Nucleus accumbens (tissue), 56 donors: ENCODE data around the gene ZSCAN10.
A peak's percentile ranks its signal among the peaks of the same experiment; 100 is the strongest.

Experiments
- DNase-seq, 56 donors: peaks; one replicate each; lab custom pipeline; 2025; lab: John Stamatoyannopoulos, UW

The ZSCAN10 gene

DNA sequence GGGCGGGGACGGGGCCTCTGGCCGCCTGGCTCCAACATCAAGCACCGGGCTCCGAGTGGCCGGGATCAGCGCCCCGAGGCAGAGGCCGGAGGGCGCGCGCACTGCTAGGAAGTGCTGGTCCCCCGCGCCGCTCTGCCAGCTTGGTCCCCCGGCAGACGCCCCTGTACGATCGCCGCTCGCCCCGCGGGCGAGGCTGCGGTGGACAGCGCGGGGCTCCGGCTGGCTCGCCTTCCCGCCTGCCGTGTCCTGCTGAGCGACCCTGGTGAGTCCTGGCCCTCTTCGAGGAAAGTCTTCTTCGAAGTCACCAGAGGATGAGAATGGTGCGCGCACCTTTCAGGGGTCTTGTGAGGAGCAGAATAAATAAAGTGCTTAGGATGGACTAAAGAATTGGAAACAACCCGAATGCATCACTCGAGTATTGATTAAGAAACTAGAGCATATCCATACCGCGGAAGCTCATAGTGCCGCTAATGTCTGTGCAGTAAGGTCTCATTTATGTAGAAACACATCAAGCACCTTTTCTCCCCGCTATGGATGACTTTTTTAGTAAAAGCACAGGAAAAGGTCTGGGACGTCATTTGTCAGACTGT is 36.1 kb upstream of the ZSCAN10 start:
- peak in 1 of 56 donors; percentile 64 for DNase-seq

DNA sequence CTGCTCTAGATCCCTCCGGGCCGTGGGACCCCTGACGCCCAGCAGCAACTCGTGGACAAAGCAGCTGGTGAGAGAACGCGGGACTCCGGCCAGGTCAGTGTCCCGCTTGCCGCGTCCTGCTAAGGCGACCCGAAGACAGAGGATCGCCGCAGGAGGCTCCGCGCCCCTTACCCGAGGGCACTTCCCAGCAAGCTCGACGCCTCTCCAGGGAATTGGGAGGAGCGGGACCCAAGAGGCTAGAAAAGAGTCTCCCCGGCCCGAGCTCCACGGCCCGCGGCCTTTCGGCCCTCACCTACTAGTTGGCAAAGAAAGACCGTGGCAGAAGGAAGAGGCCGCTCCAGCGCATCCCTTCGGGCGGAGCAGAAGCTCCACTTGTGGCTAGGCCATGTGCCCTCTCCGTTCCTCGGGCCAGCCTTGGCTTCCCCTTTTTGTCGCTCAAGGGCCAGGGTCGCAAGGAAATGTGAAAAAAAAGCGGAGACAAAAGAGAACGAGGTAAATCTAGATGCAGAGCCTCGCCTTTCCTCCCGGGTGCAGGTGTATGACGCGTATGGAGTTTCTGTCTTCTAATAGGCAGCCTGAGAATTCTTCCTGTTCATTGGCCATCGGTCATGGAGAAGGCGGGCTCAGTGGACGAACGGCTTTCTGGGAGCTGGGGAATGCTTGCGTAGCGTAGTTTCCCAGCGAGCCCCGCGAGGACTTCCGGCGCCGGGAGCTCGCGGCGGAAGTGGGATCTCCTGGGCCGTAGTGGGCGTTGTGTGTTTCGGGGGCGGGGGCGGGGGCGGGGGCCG is 35.4 kb upstream of the ZSCAN10 start, which contains the start of gene ZNF213:
ZNF213 (plus strand) TSS at position 692 of the 788 bp plus-strand sequence. CDS start 2,252 bp downstream, outside the sequence.
- DNase-seq: peak; percentile 70 to 97 (median 93)

DNA sequence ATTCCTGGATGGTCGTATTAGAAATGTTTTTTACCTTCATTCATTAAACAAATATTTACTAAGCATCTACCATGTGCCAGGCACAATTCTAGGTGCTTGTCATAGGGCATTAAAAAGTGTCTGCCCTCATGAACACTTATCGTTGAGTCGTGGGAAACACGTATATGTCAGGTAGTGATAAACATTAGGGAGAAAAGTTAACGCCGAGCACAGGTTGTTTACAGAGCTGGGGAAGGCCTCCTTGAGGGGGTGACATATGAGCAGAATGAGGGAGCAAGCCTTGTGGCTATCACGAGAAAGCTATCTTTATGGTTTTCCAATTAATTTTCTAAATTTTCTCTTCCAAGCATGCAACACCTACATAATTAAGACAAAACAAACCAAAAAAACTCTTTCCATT is 34.8 kb upstream of the ZSCAN10 start:
- no peak for DNase-seq

DNA sequence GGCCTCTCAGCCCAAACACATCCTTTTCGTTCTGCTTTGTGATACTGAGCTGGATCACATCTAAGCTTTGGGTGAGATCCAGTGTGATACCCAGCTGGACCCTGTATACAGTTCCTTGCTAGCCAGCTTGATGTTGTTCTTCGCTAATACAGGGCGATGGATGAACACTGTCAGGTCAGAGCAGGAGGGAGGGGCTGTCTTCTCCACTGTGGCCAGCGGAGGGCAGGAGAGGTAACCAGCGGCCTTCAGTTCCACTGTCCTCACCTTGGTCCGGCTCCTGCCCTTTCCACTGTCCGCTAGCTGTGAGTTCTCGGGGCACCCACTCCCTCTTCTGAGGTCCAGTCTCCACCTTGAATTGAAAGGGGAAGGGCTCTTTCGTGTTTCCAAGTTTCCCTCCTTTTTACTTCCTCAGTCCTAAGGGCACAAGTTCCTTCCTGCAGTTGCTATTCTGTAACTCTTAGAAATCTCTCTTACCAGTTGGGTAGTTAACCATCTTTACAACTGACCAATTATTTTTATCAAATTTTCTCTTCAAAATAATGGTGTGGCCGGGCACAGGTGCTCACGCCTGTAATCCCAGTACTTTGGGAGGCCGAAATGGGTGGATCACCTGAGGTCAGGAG is 32.8 kb upstream of the ZSCAN10 start:
- no peak for DNase-seq

DNA sequence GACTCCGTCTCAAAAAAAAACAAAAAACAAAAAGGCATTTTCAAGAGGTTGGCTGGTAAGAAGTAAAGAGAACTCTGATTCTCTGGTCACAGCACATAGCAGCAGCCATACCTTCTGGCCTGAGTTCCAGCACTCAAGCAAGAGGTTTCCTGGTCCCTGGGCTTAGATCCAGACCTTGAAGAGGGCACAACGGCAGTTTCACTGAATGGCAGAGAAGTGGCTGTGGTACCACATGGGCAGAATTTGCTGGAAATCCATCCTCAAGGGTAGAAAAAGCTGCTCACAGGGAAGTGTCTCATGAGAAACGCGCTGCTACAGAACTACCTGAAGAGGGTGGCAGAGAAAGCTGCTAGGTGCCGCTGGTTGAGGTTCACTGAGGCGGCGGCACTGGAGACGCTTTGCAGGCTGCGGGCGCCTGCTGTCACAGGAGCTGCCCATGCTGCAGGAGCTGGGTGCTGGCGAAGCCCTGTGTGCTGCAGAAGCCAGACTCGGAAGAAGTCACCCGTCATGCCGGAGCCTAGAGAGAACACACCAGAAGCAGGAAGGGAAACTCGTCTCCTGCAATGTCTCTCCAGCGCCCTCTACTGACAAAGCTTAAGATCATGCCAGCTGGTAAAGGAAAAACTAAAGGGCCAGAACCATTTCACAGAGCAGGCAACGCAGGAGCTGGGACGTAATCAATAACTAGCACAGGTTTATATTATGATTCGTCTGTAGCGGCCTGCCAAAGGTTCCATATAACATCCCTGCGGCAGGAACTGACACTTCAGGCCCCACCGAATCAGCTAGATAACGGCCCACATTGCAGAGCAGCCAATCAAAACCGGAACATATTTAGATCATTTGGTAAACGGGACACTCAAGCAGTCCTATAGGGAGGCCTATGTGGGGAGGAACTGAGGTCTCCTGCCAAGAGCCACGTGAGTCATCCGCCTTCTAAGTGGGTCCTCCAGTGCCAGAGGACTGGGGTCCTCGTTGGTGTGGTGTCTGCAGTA is 30.3 kb upstream of the ZSCAN10 start:
- peak in 55 of 56 donors; percentile 14 to 88 (median 67) for DNase-seq

DNA sequence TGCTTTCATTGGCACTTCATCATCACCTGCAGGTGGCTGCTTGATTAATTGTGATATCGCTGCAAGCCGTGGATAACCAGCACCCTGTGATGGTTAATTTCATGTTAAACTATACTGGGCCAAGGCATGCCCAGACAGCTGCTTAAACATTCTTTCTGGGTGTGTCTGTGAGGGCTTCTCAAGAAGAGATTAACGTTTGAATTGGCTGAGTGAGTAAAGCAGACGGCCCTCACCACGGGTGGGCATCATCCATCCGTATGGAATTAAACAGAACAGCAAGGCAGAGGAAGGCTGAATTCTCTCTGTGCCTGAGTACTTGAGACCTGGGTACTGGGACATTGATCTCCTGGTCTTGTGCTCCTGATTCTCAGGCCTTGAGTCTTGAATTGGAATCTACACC is 28.7 kb upstream of the ZSCAN10 start:
- DNase-seq: no peak

DNA sequence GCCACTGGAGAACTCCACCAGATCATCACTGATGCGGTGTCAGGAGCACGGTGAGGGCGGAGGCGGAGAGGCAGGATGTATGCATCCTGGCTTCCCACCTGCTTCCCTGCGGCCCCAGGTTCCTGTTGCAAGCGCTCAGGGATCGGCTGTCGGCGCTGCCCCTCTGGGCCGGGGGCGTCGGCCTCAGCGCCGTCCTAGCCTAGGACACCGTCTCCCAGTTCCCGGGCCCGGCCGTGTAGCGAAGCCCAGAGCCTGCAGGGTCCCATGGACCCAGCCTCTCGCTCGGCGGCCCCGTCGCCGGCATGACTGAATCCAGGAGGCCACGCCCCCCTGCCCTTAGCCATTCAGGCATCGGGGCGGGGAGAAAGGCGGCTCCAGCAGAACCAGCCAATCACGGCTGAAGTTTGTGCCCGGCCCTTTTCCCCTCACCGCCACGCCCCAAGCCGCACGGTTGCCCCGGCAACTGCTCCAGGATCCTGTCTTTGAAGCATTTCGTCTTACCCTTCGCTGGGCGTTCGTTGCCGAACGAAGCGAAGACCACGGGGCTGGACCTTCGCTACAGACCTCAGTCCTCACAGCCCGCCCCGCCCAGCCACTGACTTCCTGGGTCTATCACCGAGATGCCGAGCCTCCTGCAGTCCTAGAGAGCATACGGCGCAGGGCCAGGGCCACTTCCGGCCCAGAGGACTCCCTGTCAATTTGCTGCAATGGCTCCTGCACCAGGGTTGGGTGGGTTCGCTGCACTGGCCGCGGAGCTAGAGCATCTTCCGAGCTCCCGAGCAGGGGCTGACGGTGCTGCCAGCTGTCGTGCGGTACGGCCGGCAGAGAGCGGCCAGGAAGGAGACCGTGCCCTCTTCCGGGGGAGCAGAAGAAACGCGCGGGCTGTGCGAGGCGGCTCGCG is 25.1 kb upstream of the ZSCAN10 start:
- DNase-seq: peak; percentile 56 to 98 (median 91)

DNA sequence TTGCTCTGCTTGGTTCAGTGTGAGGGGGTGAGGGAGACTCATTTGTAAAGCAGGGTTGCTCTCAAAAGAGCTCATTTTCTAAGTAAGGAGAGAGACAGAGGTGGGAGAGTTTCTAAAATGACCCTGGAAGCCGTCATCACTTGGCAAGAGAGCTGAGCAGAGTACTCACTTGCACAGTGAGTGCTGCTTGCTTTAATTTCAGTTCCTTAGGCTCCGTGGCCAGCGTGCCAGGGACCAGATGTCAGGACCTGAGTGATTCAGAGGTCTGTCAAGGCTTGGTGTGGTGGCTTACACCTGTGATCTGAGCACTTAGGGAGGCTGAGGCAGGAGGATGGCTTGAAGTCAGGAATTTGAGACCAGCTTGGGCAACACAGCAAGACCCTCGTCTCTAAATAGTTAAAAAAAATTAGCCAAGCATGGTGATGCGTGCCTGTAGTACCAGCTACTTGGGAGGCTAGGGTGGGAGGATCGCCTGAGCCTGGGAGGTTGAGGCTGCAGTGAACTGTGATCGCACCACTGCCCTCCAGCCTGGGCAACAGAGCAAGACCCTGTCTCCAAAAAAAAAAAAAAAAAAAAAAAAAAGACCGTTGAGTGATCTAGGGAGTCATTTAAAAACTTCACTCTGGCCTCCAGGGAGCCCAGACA is 24.0 kb upstream of the ZSCAN10 start:
- DNase-seq: no peak

DNA sequence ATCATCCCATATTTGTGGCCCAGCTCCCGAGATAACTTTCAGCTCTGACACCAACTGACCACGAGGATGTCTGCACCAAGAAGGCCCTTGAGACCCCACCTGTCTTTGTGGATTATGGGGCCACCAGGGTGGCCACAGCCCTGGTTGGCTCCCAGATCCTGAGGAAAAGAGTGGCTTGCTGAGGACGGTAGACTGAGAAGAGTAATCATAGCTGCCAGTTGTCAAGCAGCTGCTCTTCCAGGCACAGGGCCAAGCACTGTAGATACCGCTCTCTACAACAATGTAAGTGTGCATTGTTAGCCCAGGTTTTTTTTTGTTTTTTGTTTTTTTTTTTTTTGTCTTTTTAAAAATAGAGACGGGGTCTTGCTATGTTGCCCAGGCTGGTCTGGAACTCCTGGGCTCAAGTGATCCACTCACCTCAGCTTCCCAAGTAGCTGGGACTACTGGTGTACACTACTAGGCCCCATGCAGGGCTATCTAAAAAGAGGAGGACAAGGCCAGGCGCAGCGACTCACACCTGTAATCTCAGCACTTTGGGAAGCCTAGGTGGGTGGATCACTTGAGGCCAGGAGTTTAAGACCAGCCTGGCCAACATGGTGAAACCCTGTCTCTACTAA is 22.9 kb upstream of the ZSCAN10 start:
- DNase-seq: no peak

DNA sequence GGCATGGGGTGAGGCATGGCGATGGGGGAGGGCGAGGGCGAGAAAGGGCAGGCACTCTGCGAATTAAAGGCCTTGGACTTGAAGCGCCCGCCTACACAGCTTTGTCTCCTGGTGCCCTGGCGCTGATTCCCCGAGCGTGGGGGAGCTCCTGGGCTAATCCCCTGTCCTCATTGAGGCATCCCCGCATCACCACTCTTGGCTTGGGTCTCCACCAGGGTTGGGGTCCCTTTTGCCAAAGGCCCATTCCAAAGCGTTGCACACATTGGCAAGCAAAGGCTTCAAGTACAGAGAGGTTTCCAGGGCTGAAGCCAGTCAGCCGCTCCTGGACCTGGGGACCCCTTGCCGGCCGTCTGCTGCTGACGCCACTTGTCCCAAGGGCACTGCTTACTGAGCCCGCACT is 21.3 kb upstream of the ZSCAN10 start:
- DNase-seq: no peak

DNA sequence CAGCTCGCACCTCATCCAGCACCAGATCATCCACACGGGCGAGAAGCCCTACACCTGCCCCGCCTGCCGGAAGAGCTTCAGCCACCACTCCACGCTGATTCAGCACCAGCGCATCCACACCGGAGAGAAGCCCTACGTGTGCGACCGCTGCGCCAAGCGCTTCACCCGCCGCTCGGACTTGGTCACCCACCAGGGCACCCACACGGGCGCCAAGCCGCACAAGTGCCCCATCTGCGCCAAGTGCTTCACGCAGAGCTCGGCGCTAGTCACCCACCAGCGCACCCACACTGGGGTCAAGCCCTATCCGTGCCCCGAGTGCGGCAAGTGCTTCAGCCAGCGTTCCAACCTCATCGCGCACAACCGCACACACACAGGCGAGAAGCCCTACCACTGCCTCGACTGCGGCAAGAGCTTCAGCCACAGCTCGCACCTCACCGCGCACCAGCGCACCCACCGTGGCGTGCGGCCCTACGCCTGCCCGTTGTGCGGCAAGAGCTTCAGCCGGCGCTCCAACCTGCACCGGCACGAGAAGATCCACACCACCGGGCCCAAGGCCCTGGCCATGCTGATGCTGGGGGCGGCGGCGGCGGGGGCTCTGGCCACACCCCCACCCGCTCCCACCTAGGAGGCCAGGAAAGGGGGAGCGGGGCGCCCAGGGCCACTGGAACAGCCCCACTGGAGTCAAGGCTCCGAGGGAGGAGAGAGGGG is 20.8 kb upstream of the ZSCAN10 start:
- no peak for DNase-seq

DNA sequence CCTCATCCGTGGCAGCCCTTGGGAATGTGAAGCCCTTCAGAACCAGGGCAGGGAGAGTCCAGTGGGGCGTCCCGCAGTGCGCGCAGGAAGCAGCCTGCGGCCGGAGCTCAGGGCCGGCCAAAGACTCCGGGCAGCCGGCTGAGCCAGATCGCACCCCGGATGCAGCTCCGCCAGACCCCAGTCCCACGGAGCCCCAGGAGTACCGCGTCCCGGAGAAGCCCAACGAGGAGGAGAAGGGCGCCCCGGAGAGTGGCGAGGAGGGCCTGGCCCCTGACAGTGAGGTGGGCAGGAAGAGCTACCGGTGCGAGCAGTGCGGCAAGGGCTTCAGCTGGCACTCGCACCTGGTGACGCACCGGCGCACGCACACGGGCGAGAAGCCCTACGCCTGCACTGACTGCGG is 20.2 kb upstream of the ZSCAN10 start:
- no peak for DNase-seq

DNA sequence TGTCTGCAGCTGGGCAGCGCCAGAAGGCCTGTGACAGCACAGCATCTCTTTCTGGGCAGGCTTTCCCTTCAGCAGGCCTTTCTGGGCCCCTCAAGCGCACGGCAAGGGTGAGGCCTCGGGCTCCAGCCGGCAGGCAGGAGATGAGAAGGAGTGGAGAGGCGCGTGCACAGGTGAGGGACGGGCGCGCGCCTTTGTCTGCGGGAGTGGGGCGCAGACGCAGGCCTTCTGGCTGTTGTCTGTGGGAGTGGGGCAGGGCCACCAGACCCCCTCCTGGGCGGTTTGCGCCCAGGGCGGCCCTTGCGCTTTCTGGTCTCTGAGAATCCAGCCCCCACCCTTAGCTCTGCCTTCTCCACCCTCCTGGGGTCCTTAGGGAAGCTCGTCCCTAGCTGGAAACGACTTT is 19.8 kb upstream of the ZSCAN10 start:
- DNase-seq: no peak

DNA sequence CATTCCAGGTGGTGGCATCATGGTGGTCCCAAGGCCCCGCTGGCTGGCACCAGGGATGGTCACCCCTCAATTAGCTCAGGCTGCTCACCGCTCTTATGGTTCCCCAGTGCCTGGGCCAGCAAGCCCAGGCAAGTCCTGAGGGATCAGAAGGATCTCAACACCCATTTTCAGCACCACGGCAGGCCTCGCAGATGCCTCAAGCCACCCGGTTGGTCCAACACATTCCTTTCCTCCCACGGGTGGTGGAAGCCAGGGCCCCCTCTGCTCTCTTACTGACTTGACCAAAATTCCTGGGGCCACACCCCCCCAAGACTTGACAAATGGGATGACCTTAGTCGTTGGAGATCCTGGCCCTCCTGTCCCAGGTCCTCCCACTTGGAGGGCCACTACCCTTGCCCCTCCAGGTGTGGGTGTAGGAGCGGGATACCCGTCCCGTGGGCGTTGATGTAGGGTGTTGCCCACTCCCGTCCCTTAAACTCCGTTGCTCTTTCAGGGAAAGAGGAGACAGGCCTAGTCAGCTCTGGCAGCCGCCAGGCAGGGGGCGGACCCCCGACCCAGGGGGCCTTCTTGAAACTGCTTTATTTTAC is 19.2 kb upstream of the ZSCAN10 start:
- no peak for DNase-seq

DNA sequence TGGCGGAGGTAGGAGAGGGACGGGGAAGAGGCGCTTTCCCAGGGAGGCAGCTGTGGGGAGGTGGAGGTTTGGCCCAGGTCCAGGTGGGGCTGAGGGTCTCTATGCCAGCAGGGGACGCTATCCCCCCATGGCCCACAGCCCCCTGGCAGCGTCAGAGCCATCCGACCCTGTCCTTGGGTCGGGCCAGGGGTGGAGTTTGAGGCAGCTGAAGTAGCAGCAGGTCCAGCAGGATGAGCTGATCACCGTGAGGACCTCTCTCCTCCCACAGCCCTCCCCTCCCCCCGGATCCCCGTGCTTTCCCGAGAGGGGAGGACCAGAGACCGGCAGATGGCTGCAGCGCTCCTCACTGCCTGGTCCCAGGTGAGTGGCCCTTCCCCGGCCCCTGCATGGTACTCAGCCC is 16.5 kb upstream of the ZSCAN10 start:
- no peak for DNase-seq

DNA sequence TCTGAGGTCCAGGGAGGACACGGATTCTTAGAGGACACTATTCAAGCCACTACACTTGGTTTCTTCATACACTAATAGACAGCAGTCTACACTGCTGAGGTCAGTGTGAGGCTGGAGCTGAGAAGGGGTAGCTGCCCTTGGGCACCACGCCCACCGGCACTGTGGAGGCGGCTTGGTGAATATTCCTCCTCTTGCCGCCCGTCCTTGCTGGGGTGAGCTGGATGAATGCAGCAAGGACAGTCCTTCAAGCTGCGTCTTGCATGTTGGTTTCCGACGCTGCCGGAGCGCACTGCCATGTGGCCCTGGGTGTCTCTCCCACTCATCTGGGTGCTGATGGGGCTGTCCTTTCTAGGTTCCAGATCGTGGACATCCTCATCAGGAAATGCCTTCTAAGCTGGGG is 15.9 kb upstream of the ZSCAN10 start:
- DNase-seq: no peak

DNA sequence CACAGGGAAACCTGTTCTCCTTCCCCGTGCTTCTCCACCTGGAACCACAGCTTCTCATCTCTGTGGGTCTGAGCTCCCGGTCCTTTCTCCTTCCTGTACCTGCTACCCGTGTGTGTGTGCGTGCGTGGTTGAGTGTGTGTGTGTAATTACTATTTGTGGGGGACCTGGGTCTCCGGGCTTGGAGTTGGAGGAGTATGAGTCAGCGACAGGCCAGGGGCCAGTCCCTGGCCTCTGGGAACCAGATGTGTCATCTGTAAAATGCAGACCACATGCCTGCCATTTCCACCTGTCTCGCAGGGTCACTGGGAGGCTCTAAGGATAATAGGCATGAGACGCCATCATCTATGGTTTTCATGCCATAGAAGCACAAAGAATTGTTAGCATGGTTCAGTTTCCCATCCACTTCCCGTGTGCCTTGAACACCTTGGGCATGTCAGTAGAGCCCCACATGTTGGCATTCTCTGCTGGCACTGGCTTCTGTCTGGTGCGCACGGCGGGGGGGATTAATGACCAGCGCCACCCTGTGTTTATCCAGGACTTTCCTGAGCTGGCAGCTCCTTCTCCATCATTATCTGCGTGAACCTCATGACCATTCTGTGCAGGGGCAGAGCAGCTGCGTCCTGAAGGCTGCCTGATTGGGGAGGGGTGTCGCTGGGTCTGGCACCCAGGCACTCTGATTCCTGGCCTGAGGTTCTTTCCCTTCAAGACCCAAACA is 14.8 kb upstream of the ZSCAN10 start:
- no peak for DNase-seq
